HL-60 (cell line): ENCODE data around the gene CPT1C.

Experiments used
- CTCF ChIP-seq: IDR thresholded peaks from one replicate; pipeline ENCODE4 v1.5.1; 2011; ENCODE audit warnings: low read length, control low read depth, inconsistent platforms; ENCODE audit not compliant: insufficient read depth
- TF ChIP-seq, protein P1 (sequence below): IDR thresholded peaks from 2 replicates; pipeline ENCODE4 v1.6.1; 2012; ENCODE audit warnings: low read depth; ENCODE audit not compliant: insufficient replicate concordance

GRCh38 chr19:49696865-49697264 is 5.9 kb downstream of the CPT1C start:
- TF ChIP-seq CTCF, result no peak
- TF ChIP-seq, protein P1, sequence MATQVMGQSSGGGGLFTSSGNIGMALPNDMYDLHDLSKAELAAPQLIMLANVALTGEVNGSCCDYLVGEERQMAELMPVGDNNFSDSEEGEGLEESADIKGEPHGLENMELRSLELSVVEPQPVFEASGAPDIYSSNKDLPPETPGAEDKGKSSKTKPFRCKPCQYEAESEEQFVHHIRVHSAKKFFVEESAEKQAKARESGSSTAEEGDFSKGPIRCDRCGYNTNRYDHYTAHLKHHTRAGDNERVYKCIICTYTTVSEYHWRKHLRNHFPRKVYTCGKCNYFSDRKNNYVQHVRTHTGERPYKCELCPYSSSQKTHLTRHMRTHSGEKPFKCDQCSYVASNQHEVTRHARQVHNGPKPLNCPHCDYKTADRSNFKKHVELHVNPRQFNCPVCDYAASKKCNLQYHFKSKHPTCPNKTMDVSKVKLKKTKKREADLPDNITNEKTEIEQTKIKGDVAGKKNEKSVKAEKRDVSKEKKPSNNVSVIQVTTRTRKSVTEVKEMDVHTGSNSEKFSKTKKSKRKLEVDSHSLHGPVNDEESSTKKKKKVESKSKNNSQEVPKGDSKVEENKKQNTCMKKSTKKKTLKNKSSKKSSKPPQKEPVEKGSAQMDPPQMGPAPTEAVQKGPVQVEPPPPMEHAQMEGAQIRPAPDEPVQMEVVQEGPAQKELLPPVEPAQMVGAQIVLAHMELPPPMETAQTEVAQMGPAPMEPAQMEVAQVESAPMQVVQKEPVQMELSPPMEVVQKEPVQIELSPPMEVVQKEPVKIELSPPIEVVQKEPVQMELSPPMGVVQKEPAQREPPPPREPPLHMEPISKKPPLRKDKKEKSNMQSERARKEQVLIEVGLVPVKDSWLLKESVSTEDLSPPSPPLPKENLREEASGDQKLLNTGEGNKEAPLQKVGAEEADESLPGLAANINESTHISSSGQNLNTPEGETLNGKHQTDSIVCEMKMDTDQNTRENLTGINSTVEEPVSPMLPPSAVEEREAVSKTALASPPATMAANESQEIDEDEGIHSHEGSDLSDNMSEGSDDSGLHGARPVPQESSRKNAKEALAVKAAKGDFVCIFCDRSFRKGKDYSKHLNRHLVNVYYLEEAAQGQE, result no peak
